GM23248 (cell line): ENCODE data around the gene ACIN1. TPM values are rescaled to one million over a fixed set of nuclear protein-coding genes. Genes with fewer than 3 reads are reported as not detected.

Experiments
- DNase-seq: peaks from one replicate; pipeline ENCODE4 v3.0.0-alpha.2; 2015
- H2AFZ ChIP-seq: fragments of 200-600 bp; sonication (generic); 2 replicates; pipeline ENCODE4 v1.6.1; 2016; ENCODE audit warnings: antibody characterized with exemption
- H3F3A ChIP-seq: fragments of 200-600 bp; sonication (generic); 2 replicates; pipeline ENCODE4 v1.6.1; 2016; ENCODE audit warnings: mild to moderate bottlenecking, antibody characterized with exemption, mixed run types; ENCODE audit not compliant: insufficient read depth
- H3K27ac ChIP-seq: fragments of 200-600 bp; sonication (generic); 2 replicates; pipeline ENCODE4 v1.5.1; 2016; ENCODE audit warnings: mild to moderate bottlenecking
- H3K27me3 ChIP-seq: fragments of 200-600 bp; sonication (generic); replicated peaks from 2 replicates; pipeline ENCODE4 v1.6.1; 2016; ENCODE audit warnings: mild to moderate bottlenecking; ENCODE audit not compliant: insufficient read depth
- H3K36me3 ChIP-seq: fragments of 200-600 bp; sonication (generic); 2 replicates; pipeline ENCODE4 v1.6.1; 2016; ENCODE audit warnings: low read depth, mild to moderate bottlenecking
- H3K4me1 ChIP-seq: fragments of 200-600 bp; sonication (generic); 2 replicates; pipeline ENCODE4 v1.6.1; 2016; ENCODE audit warnings: mild to moderate bottlenecking; ENCODE audit not compliant: insufficient read depth
- H3K4me2 ChIP-seq: fragments of 200-600 bp; sonication (generic); one replicate; pipeline ENCODE4 v1.6.1; 2016; ENCODE audit warnings: mild to moderate bottlenecking; ENCODE audit not compliant: unreplicated experiment
- H3K4me3 ChIP-seq: fragments of 200-600 bp; sonication (generic); 2 replicates; pipeline ENCODE4 v1.5.1; 2016; ENCODE audit warnings: mild to moderate bottlenecking
- H3K79me2 ChIP-seq: fragments of 200-600 bp; sonication (generic); 2 replicates; pipeline ENCODE4 v1.6.1; 2016; ENCODE audit warnings: mild to moderate bottlenecking; ENCODE audit not compliant: insufficient read depth
- H3K9ac ChIP-seq: fragments of 200-600 bp; sonication (generic); 2 replicates; pipeline ENCODE4 v1.6.1; 2016; ENCODE audit warnings: mild to moderate bottlenecking
- H3K9me2 ChIP-seq: fragments of 200-600 bp; sonication (generic); 2 replicates; pipeline ENCODE4 v1.6.1; 2016; ENCODE audit warnings: mixed run types, mild to moderate bottlenecking, moderate library complexity; ENCODE audit not compliant: insufficient read depth
- H3K9me3 ChIP-seq: fragments of 200-600 bp; sonication (generic); one replicate; pipeline ENCODE4 v1.6.1; 2017; ENCODE audit warnings: low read depth
- H4K20me1 ChIP-seq: fragments of 200-600 bp; sonication (generic); 2 replicates; pipeline ENCODE4 v1.6.0; 2016; ENCODE audit not compliant: insufficient read depth
- EZH2 ChIP-seq: fragments of 200-600 bp; sonication (generic); IDR thresholded peaks from 2 replicates; pipeline ENCODE4 v1.6.1; 2018; ENCODE audit warnings: antibody characterized with exemption, mild to moderate bottlenecking; ENCODE audit not compliant: insufficient read depth, poor library complexity, severe bottlenecking
- EZH2phosphoT487 ChIP-seq: fragments of 200-600 bp; sonication (generic); IDR thresholded peaks from 2 replicates; pipeline ENCODE4 v1.6.1; 2018; ENCODE audit warnings: antibody characterized with exemption, moderate library complexity, mild to moderate bottlenecking, low read depth; ENCODE audit not compliant: insufficient read depth
- WGBS, 2 experiments: methylation state at CpG; one replicate each; pipeline ENCODE4 v1.1.6; 2015 to 2017; ENCODE audit warnings: low lambda C conversion rate in 2 of 2, low coverage in 1 of 2; ENCODE audit errors: missing lambda C conversion rate in 2 of 2; 5-methylcytosine and 5-hydroxymethylcytosine counted together
- in situ Hi-C: fragments of 300-500 bp; cut with MboI; formaldehyde crosslinking; loops from 2 replicates; pipeline ENCODE4 v1.15.0; 2020
- polyA plus RNA-seq: library from polyadenylated mRNA; unstranded; fragments of >200 nt; fragmentation: Nextera tagmentation; extraction: Ambion mirVana; gene quantifications from 2 replicates; pipeline ENCODE4 v1.2.1, GENCODE V29; 2016
- total RNA-seq: library from RNA; depleted of rRNA; stranded (reverse); fragments of >200 nt; shearing (Covaris generic); gene quantifications from 2 replicates; pipeline ENCODE4 v1.2.3, GENCODE V29; 2014

The ACIN1 gene
- total and polyA plus RNA-seq, 2 experiments from 2014 or later, result 35.5 to 63.7 TPM

DNA sequence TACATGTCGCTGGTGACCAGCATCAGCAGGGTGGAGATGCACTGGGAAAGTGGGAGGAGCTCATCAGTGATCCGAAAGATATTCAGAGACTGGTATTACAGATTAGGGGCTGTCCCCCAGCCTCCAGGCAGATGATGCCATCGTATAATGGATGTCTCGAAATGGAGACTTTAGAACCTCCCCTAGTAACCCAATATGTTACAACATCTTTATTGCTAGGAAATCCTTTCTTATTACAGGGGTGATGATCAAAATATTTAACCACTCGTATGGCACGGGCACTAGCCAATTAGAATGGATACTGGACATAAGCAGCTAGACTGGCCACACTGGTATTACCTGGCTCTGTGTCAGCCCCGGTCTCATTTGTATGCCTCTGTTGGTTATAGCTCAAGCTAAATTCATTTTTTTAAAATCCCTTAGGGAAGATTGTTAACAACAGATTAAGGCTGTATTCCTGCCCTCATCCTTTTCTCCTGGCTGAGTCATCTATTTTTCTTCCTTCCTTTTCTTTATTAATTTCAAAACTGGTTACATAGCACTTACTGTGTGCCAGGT is 34.9 kb upstream of the ACIN1 start:
- Histone ChIP-seq H3K27me3 (no peaks in the 10 kb centered on the region), H2AFZ (no peak overlapping the region), H3K4me1 (peaks cover 10% of the 10 kb centered on the region), H3K27ac (no peak overlapping the region), H3K9ac (no peak overlapping the region), H3K79me2 (no peaks in the 10 kb centered on the region), H3K9me3 (no peaks in the 10 kb centered on the region), H3F3A (peaks cover 6% of the 10 kb centered on the region; the same call in 1 of the 2 replicates), H4K20me1 (no peaks in the 10 kb centered on the region), H3K4me3 (no peak overlapping the region), H3K4me2 (no peak overlapping the region), H3K9me2 (no peaks in the 10 kb centered on the region), H3K36me3 (no peaks in the 10 kb centered on the region)
- TF ChIP-seq EZH2phosphoT487 (no peak), EZH2 (no peak)
- in situ Hi-C loops, result loop anchor here (5.0 kb wide), 1 partner anchor 52 kb away; the partner anchor contains the start of gene SLC7A8
- 91 to 95% methylated on average over 7 of the region's 7 CpGs for WGBS, 2 experiments
- no peak for DNase-seq

DNA sequence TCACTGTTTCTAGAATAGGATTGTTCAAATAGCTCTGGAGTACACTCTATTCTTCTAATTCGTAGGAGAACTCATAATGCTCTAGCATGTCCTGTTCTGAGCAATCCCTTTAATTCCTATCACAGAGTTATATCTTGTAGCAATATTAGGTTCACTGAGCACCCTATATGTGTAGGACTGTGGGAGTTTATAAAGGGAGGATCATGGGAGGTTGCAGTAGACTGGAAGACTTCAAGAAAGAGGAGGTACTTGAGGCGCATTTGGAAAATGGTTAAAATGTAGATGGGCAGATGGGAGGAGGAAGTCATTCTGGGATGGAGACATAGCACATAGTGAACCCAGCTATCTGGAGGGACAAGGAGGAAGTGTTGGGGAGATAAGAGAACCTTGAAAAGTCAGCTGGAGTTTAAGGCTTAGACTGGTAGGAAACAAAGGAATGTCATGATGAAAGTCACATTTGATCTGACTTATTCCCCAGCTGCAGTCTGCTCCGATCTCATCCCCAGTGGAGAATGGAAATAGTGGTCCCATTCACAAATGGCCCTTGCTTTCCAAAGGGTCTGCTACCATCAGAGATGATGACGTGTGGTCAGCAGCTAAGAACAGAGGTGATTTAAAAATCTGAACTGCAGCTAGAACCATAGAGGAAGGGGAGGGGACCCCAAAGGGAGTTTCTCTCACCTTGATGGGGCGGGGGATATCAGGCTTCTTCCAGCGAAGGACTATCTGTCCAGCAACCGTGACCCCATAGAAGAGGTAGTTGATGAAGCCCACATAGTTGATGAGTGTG is 34.2 kb upstream of the ACIN1 start:
- H3K4me3 ChIP-seq, result no peak overlapping the region
- no peak for TF ChIP-seq EZH2
- TF ChIP-seq EZH2phosphoT487, result no peak
- H4K20me1 ChIP-seq, result no peaks in the 10 kb centered on the region
- H3K9ac ChIP-seq, result no peak overlapping the region
- no peak overlapping the region for H2AFZ ChIP-seq
- H3K79me2 ChIP-seq, result no peaks in the 10 kb centered on the region
- WGBS, 2 experiments, result 95 to 97% methylated on average over 7 of the region's 7 CpGs
- H3K9me2 ChIP-seq, result no peaks in the 10 kb centered on the region
- H3K27ac ChIP-seq, result no peak overlapping the region
- peaks cover 13% of the 10 kb centered on the region; the same call in 1 of the 2 replicates for H3F3A ChIP-seq
- DNase-seq, result no peak
- no peaks in the 10 kb centered on the region for H3K36me3 ChIP-seq
- H3K4me2 ChIP-seq, result no peak overlapping the region
- no peaks in the 10 kb centered on the region for H3K27me3 ChIP-seq
- in situ Hi-C loops, result no loop called here
- H3K4me1 ChIP-seq, result peaks cover 14% of the 10 kb centered on the region
- H3K9me3 ChIP-seq, result no peaks in the 10 kb centered on the region

DNA sequence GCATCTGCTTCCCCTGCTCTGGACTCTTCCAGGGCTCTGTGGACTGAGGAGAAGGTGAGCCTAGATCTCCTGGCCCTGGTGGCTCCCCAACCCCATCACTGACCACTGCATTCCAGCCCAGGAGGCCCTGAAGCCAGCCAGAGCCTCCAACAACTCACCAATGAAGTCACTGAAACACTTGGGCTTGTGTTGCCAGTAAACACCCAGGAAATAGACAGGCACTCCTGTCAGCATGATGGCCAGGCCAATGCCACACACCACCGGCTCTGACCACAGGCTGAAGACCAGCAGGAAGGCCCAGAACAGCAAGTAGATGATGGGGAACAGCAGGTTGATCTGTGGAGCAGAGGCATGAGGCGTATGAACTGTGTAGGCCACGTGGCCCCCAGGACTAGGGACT is 32.9 kb upstream of the ACIN1 start:
- no peak for DNase-seq
- no peaks in the 10 kb centered on the region for H4K20me1 ChIP-seq
- H3K27ac ChIP-seq, result no peak overlapping the region
- no peaks in the 10 kb centered on the region for H3K27me3 ChIP-seq
- H2AFZ ChIP-seq, result no peak overlapping the region
- H3K36me3 ChIP-seq, result no peaks in the 10 kb centered on the region
- no peaks in the 10 kb centered on the region for H3K79me2 ChIP-seq
- 71 to 81% methylated on average over 3 of the region's 3 CpGs for WGBS, 2 experiments
- no peak overlapping the region for H3K9ac ChIP-seq
- no peak overlapping the region for H3K4me2 ChIP-seq
- H3K9me3 ChIP-seq, result no peaks in the 10 kb centered on the region
- peaks cover 18% of the 10 kb centered on the region; the same call in 1 of the 2 replicates for H3F3A ChIP-seq
- no peak overlapping the region for H3K4me3 ChIP-seq
- peaks cover 18% of the 10 kb centered on the region for H3K4me1 ChIP-seq
- H3K9me2 ChIP-seq, result no peaks in the 10 kb centered on the region
- TF ChIP-seq EZH2 (no peak), EZH2phosphoT487 (no peak)
- in situ Hi-C loops, result no loop called here

DNA sequence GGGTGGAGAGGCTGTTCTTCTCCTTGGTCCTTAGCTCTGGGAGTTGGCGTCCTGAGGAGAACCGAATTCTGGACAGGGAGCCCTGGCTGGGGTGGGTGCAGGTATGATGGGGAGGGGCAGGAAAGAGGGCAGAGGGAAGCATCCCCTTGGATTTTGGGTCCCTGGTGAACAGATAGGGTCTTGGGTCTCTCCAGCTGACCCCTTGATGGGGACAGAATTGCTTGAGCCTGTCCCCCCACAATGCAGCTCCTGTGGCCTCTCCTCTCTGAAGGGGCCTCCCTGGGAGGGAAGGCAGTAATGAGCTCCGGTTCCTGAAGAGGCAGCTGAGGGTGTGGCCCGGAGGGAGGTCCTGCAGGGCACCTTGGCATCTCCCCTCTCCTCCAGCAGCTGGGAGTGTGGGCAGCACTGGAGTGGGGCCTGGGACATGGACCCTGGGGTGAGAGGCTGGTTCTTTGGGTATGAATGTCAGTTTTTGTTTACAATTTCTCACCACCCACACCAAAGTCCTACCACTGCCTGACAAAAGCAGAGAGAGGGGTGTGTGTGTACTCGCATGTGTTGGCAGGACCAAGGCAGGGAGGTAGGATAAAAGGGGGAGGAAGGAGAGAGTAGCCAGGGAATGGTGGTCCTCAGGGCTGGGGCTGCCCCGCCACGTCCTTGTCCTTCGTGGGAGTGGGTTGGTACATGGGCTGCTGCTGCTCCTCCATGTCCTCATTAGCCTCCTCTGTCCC is 31.8 kb upstream of the ACIN1 start:
- H3K36me3 ChIP-seq, result no peaks in the 10 kb centered on the region
- H3K4me3 ChIP-seq, result no peak overlapping the region
- DNase-seq, result no peak
- H3K79me2 ChIP-seq, result no peaks in the 10 kb centered on the region
- no peak overlapping the region for H3K4me2 ChIP-seq
- H3K9me3 ChIP-seq, result no peaks in the 10 kb centered on the region
- in situ Hi-C loops, result no loop called here
- no peaks in the 10 kb centered on the region for H4K20me1 ChIP-seq
- no peak overlapping the region for H3K9ac ChIP-seq
- H3K4me1 ChIP-seq, result peaks cover 22% of the 10 kb centered on the region
- peaks cover 18% of the 10 kb centered on the region; the same call in 1 of the 2 replicates for H3F3A ChIP-seq
- H3K27ac ChIP-seq, result no peak overlapping the region
- 91 to 95% methylated on average over 8 of the region's 8 CpGs for WGBS, 2 experiments
- H3K9me2 ChIP-seq, result no peaks in the 10 kb centered on the region
- TF ChIP-seq EZH2 (no peak), EZH2phosphoT487 (no peak)
- H3K27me3 ChIP-seq, result no peaks in the 10 kb centered on the region
- H2AFZ ChIP-seq, result no peak overlapping the region
